Astrocyte (in vitro differentiated cells and primary cell): ENCODE data around the gene ANKS3.

Experiments used
- EZH2 ChIP-seq: IDR thresholded peaks from 2 replicates; pipeline ENCODE4 v1.6.1; 2012; ENCODE audit warnings: mild to moderate bottlenecking, low read length, inconsistent platforms; ENCODE audit not compliant: insufficient read depth
- TF ChIP-seq, protein P1 (sequence below): IDR thresholded peaks from 2 replicates; pipeline ENCODE4 v1.5.1; 2011; ENCODE audit warnings: low read depth, mild to moderate bottlenecking, inconsistent platforms, low read length, moderate library complexity; ENCODE audit not compliant: insufficient read depth

DNA sequence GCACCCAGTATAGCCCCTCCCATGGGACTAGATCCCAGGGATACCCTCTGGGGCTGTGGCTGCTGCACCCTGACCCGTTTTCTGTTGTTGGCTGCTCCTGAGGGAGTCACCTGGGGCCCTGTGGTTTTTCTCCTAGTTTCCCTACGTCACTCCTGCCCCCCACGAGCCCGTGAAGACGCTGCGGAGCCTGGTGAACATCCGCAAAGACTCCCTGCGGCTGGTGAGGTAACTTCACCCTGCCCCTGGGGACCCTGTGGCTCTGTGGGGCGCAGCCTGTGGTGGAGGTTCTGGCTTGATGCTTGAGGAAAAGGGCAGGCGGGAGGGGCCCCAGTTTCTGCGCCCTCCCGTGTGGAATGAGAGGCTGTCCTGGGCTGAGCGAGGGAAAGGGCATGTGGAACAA is 82.2 kb downstream of the ANKS3 start:
- TF ChIP-seq, protein P1, sequence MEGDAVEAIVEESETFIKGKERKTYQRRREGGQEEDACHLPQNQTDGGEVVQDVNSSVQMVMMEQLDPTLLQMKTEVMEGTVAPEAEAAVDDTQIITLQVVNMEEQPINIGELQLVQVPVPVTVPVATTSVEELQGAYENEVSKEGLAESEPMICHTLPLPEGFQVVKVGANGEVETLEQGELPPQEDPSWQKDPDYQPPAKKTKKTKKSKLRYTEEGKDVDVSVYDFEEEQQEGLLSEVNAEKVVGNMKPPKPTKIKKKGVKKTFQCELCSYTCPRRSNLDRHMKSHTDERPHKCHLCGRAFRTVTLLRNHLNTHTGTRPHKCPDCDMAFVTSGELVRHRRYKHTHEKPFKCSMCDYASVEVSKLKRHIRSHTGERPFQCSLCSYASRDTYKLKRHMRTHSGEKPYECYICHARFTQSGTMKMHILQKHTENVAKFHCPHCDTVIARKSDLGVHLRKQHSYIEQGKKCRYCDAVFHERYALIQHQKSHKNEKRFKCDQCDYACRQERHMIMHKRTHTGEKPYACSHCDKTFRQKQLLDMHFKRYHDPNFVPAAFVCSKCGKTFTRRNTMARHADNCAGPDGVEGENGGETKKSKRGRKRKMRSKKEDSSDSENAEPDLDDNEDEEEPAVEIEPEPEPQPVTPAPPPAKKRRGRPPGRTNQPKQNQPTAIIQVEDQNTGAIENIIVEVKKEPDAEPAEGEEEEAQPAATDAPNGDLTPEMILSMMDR: no peak
- no peak for TF ChIP-seq EZH2
